HL-60 (cell line): Measurements from ENCODE around the gene SRBD1.

Source experiments
- DNase-seq, 2 experiments: peaks; one replicate each; pipeline ENCODE4 v3.0.0-alpha.2; 2010 to 2020; ENCODE audit warnings: low read depth in 1 of 2, low spot score in 1 of 2
- H3K27ac ChIP-seq: fragments of 250-450 bp; sonication (Bioruptor Pico); replicated peaks from 2 replicates; pipeline ENCODE4 v1.5.1; 2020; ENCODE audit warnings: mild to moderate bottlenecking, moderate library complexity
- H3K27me3 ChIP-seq: fragments of 250-450 bp; sonication (Bioruptor Pico); 2 replicates; pipeline ENCODE4 v1.5.1; 2021; ENCODE audit warnings: mild to moderate bottlenecking, moderate library complexity; ENCODE audit not compliant: insufficient read depth, poor library complexity, severe bottlenecking
- H3K4me3 ChIP-seq: replicated peaks from 2 replicates; pipeline ENCODE4 v1.5.1; 2011; ENCODE audit warnings: mild to moderate bottlenecking, control low read depth, low read length; ENCODE audit not compliant: insufficient read depth
- CTCF ChIP-seq: IDR thresholded peaks from one replicate; pipeline ENCODE4 v1.5.1; 2011; ENCODE audit warnings: low read length, control low read depth, inconsistent platforms; ENCODE audit not compliant: insufficient read depth
- GABPA ChIP-seq: IDR thresholded peaks from 2 replicates; pipeline ENCODE4 v1.6.1; 2012; ENCODE audit warnings: low read depth
- POLR2AphosphoS5 ChIP-seq: IDR thresholded peaks from 2 replicates; pipeline ENCODE4 v1.6.1; 2012; ENCODE audit warnings: low read depth
- REST ChIP-seq: IDR thresholded peaks from 2 replicates; pipeline ENCODE4 v1.6.1; 2012; ENCODE audit warnings: low read depth; ENCODE audit not compliant: insufficient replicate concordance
- SPI1 ChIP-seq: IDR thresholded peaks from 2 replicates; pipeline ENCODE4 v1.6.1; 2012; ENCODE audit warnings: low read depth, mild to moderate bottlenecking, borderline replicate concordance

The SRBD1 gene

DNA sequence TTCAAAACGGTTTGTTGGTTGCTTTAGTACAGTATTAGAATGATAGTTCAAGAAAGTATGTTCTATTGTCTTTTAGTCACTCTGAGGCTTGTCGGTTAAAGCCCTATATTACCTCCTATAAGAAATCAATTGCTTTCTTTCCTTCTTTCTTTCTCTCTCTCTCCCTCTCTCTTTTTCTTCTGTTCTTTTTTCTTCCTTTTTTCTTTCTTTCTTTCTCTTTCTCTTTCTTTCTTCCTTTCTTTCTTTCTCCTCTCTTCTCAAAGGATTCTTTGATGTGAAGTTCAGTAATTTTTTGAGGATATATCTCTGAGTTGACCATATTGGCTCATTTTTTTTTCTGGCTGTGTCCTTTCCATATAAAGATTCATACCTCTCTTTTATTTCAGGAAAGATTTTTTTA lies 249.4 kb downstream of the SRBD1 start:
- no peak overlapping the region for H3K4me3 ChIP-seq
- H3K27me3 ChIP-seq: peaks cover 2% of the 10 kb centered on the region
- DNase-seq: no peak
- TF ChIP-seq POLR2AphosphoS5 (no peak), CTCF (no peak), SPI1 (no peak), GABPA (no peak), REST (no peak)
- H3K27ac ChIP-seq: no peak overlapping the region

GRCh38 chr2:45354776-45355175 lies 256.3 kb downstream of the SRBD1 start:
- TF ChIP-seq POLR2AphosphoS5 (no peak), CTCF (no peak), GABPA (no peak), SPI1 (no peak), REST (no peak)
- H3K27ac ChIP-seq: no peak overlapping the region
- no peak for DNase-seq
- no peak overlapping the region for H3K4me3 ChIP-seq
- H3K27me3 ChIP-seq: no peaks in the 10 kb centered on the region

GRCh38 chr2:45353879-45354278 lies 257.2 kb downstream of the SRBD1 start:
- H3K27ac ChIP-seq: no peak overlapping the region
- no peak for DNase-seq
- H3K4me3 ChIP-seq: no peak overlapping the region
- TF ChIP-seq SPI1 (no peak), CTCF (no peak), POLR2AphosphoS5 (no peak), REST (no peak), GABPA (no peak)
- no peaks in the 10 kb centered on the region for H3K27me3 ChIP-seq
